Measurements from ENCODE around the gene KCNA5. TPM values are rescaled to one million over a fixed set of nuclear protein-coding genes. Genes with fewer than 3 reads are reported as not detected.

KCNA5 gene
- total and polyA plus RNA-seq, 10 donors: 0.23 to 1.1 (median 0.58) TPM

DNA sequence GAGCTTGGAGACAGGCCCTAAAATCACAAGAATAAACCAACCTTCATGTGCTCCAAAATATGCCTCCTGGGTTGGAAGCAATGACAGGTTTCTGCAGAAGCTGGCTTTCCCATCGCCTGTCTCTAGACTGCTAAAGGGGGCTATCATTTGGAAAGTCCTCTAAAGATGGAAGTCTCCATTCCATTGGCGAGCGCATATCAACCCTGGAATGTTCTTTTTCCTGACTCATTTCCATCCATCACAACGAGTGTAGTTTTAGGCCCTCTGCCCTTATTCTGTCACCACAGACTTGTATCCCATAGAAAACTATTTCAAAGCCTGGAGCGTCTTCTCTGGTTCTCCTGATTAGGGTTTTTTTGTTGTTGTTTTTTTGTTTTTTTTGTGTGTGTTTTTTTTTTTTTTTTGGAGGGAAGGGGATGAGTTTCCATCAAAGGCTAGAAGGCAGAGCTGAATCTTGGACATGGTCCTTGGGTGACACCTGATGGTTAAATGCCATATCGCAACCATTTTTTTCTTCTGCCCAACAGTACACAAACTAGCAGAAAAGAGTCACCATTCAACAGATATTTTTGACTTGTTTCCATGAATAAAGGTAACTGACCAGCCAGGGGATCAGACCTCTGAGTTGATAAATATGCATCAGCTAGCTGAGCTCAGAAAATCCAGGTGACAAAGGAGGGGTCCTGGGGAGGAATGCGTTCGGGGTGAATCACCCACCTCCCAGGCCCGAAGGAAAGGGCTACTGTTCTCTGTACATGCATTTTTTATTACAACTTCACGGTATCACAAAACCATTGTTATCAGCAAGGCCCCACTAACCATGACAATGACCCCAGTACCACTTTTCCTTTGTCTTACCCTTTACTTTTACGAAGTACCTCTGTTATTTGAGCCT is 40.5 kb downstream of the KCNA5 start:
- Histone ChIP-seq H3K27ac (no peak overlapping the region), H3K4me3 (no peak overlapping the region), H3K27me3 (replicated peaks in 1 of 7) (peaks cover 0 to 14% (median 0%) of the 10 kb centered on the region in 7 donors), H3K4me1 (no peaks in the 10 kb centered on the region), H3K9me3 (no peaks in the 10 kb centered on the region), H3K36me3 (no peaks in the 10 kb centered on the region)
- TF ChIP-seq, protein P1, sequence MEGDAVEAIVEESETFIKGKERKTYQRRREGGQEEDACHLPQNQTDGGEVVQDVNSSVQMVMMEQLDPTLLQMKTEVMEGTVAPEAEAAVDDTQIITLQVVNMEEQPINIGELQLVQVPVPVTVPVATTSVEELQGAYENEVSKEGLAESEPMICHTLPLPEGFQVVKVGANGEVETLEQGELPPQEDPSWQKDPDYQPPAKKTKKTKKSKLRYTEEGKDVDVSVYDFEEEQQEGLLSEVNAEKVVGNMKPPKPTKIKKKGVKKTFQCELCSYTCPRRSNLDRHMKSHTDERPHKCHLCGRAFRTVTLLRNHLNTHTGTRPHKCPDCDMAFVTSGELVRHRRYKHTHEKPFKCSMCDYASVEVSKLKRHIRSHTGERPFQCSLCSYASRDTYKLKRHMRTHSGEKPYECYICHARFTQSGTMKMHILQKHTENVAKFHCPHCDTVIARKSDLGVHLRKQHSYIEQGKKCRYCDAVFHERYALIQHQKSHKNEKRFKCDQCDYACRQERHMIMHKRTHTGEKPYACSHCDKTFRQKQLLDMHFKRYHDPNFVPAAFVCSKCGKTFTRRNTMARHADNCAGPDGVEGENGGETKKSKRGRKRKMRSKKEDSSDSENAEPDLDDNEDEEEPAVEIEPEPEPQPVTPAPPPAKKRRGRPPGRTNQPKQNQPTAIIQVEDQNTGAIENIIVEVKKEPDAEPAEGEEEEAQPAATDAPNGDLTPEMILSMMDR (IDR thresholded peaks at IDR 0.05 in 8 of 11, conservative IDR thresholded peaks at IDR 0.05 in 3 of 11): peak; percentile 37 to 95 (median 71)
- TF ChIP-seq POLR2A (IDR thresholded peaks at IDR 0.05): no peak
- no peak for DNase-seq
- intact Hi-C loops (cut with DNase I; ENCODE audit: low total_unique reads): loop anchor here (2.0 to 10.0 kb wide), 2 partner anchors 61 to 229 kb away; no protein-coding TSS in a partner anchor
- 61 to 65% (median 64%) methylated on average over 11 of the region's 11 CpGs for WGBS, 5 donors

DNA sequence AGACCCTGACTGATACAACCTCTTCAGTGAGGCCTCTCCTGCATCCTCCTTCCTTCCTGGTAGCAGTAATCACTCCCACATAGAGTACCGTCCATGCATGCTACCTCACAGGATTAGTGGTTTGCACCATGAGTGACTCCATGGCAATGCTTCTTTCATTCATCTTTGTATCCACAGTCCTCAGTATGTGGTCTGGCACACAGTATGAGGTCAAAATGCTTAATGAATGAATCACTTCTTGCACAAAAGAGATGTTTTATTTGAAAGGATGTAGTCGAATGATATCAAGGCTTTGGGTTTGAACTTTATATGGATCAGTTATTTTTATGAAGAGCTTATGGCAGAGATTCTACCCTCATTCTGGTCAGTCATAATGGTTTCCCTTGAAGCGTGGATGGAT is 42.2 kb downstream of the KCNA5 start:
- intact Hi-C loops (cut with DNase I; ENCODE audit: low total_unique reads): loop anchor here (2.0 to 10.0 kb wide), 2 partner anchors 63 to 231 kb away; no protein-coding TSS in a partner anchor
- Histone ChIP-seq H3K27ac (no peak overlapping the region), H3K4me1 (no peaks in the 10 kb centered on the region), H3K4me3 (no peak overlapping the region), H3K9me3 (no peaks in the 10 kb centered on the region), H3K27me3 (replicated peaks in 1 of 7) (peaks cover 0 to 17% (median 0%) of the 10 kb centered on the region in 7 donors), H3K36me3 (no peaks in the 10 kb centered on the region)
- WGBS, 5 donors: 58 to 82% (median 66%) methylated on average over 3 of the region's 3 CpGs
- TF ChIP-seq, protein P1 (IDR thresholded peaks at IDR 0.05 in 8 of 11, conservative IDR thresholded peaks at IDR 0.05 in 3 of 11): no peak
- no peak for TF ChIP-seq POLR2AphosphoS5 (IDR thresholded peaks at IDR 0.05)
- TF ChIP-seq POLR2A (IDR thresholded peaks at IDR 0.05): no peak
- DNase-seq: no peak

GRCh38 chr12:5087831-5088554 is 44.3 kb downstream of the KCNA5 start:
- 79 to 91% (median 85%) methylated on average over 15 to 16 of the region's 16 CpGs for WGBS, 5 donors
- H3K27me3 ChIP-seq (replicated peaks in 1 of 7): peaks cover 0 to 17% (median 0%) of the 10 kb centered on the region in 7 donors
- TF ChIP-seq POLR2AphosphoS5 (IDR thresholded peaks at IDR 0.05) (no peak), POLR2A (IDR thresholded peaks at IDR 0.05) (no peak)
- TF ChIP-seq, protein P1 (IDR thresholded peaks at IDR 0.05 in 8 of 11, conservative IDR thresholded peaks at IDR 0.05 in 3 of 11): no peak
- no peak overlapping the region for H3K27ac ChIP-seq
- H3K4me1 ChIP-seq: no peaks in the 10 kb centered on the region
- H3K9me3 ChIP-seq: no peaks in the 10 kb centered on the region
- no peak for DNase-seq
- no peak overlapping the region for H3K4me3 ChIP-seq
- no peaks in the 10 kb centered on the region for H3K36me3 ChIP-seq
- intact Hi-C loops (cut with DNase I; ENCODE audit: low total_unique reads): loop anchor here (10.0 kb wide), 1 partner anchor 233 kb away; no protein-coding TSS in a partner anchor

All from spleen (tissue), 11 donors.